ENCODE results near the gene CFAP61.
"Not testable (repeated sequence)": the region's sequence is repeated elsewhere in the genome, so short reads cannot be mapped to it uniquely, and the experiment has no call there.

The CFAP61 gene

DNA sequence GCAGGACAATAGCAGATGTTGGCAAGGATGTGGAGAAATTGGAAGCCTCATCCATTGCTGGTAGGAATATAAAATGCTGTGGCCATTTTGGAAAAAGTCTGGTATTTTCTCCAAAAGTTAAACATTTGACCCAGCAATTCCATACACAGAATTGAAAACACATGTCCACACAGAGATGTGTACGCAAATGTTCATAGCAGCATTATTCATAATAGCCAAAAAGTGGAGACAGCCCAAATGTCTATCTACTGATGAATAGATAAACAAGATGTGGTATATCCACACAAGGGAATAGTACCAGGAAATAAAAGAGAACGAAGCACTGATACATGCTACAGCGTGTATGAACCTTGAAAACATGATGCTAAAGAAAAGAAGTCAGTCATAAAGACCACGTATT is 40.5 kb downstream of the CFAP61 start:
- no peak for DNase-seq

DNA sequence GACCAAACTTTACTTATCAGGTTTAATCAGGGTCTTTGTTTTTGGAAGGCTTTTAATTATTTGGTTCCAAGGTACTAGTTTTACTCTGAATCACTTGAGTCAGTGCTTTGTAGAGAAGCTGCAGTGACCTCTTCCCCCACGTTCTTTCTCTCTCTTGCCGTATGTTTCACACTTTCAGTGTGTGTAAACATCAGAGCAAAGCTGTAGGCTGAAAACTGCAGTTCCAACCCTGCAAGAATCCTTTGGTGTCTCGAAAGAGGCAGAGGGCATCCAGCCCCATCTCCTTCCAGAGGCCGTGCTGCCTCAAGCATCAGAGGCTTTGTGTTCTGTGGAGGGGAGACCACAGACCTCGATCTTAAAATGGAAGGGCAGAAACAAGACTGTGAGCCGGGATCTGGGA is 42.1 kb downstream of the CFAP61 start:
- DNase-seq: no peak

DNA sequence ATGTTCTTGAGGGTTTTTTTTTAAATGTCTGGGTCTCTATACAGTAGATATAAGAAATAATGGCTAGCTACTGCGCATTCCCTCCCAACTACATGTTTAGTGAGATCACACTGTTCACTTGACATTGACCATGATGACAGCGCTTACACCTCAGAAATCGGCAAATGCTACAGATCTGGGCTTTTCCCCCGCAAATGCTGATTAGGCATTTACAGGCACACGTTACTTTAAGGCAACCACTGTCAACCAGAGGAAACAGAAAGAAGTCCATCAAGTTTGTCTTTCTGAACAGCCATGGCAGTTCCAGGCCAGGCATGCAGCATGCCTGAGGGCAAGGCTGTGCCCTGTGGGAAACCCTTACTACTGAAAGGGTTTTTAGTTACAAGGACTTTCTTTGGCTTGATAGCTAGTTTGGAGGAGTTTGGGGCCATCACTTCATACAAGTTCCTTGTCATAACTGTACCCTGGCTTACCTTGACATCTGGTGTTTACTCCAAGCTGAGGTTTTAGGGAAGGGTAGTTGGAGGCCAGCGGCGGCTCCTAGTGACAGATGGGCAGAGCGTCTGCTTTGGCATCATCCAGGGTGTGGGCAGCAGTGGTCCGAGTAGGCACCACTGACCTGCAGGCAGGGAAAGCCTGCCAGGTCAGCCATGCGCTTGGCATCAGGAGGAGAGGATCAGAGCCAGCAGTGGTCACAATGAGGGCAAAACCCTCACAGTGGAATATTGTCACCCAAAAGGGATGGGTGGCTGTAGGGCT is 43.0 kb downstream of the CFAP61 start:
- no peak for DNase-seq

DNA sequence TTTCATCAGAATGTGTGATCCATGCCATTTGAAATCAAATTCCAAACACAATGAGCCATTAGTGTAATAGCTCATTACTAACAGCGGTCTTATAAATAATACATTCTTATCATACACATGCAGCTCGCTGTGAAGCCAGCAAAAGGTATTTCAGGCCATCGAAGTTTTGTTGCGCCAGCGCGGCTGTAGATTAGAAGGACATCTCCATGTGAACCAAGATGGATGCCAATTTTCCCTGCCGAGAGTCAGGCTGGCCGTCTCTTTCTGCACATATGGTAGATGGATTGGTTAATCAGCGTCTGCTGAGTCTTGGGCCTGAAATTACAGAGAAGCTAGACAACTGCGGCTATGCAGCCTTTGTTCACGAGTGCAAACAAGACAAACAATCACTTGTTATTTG is 44.1 kb downstream of the CFAP61 start:
- no peak for DNase-seq

DNA sequence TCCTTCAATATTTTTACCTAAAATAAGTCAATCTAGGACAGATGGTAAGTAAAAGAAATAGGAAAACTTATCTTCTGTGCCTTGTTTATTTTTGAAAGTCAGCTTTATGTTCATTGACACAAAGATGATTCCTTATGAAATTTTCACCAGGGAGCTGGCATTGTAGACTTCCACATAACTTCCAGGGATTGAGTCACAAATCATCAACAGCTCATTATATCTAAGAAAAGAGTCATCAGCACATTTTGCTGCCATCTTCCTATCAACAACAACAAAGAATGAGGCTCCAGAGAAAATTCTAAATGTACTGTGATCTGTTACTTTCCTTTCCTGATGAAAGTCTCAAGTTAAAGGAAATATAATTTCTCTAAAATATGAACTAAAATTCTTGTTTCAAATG is 48.5 kb downstream of the CFAP61 start:
- no peak for DNase-seq

DNA sequence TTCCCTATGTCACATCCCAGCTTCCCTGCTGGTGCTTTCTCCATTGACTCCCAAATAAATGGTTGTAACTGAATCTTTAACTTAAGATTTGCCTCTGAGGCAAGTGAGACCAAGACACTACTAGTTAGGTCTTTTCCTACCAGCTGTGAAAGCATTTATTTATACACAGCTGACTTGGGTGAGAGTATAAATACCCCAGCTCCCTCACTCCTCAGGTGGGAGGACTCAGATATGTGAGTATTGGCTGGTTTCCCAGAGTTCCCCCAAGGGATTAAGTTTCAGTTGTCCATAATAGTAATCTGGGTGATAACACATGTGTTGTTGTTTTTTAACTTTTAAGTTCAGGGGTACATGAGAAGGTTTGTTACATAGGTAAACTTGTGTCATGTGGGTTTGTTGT is 49.8 kb downstream of the CFAP61 start:
- no peak for DNase-seq

DNA sequence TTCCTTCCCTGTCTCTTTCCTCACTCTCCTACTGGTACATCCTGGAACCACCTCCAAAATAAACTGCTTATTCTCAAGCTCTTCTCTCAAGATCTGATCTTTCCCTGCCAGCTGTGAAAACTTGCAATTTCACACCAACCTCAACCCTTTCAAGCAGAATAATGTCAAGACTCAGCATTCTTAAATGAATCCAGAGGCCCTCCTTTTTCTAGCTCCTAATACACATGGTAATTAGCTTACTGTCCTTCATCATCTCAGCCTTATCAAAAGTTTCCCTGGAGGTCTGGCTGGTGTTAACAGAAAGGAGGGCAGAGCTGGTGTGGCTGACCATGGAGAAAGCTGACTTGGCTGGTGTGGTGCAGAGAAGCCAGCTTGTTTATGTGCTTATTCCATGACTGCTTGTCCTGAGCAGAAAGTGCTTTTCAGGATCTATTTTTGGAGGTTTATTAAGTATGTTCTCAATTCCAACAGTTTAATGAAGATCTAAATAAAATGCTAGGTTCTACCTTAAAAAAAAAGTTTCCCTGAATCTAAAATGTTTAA is 50.5 kb downstream of the CFAP61 start:
- no peak for DNase-seq

DNA sequence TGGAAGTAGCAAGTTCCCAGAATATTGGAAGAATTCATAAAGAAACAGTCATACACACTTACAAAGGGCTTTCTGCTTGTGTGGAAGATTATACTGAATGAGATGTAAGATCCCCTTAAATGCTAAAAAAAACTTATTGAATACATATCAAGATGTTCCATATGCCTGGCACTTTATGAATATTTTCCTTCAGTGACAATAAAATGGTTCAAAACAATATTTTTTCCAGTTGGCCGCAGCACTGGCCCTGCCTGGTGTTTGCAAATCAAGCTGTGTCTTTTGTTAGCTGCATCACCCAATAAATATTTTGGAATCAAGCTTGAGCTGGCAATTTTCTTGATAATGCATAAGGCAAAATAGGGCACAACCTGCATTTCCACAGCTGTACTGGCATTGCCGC is 51.2 kb downstream of the CFAP61 start:
- no peak for DNase-seq

DNA sequence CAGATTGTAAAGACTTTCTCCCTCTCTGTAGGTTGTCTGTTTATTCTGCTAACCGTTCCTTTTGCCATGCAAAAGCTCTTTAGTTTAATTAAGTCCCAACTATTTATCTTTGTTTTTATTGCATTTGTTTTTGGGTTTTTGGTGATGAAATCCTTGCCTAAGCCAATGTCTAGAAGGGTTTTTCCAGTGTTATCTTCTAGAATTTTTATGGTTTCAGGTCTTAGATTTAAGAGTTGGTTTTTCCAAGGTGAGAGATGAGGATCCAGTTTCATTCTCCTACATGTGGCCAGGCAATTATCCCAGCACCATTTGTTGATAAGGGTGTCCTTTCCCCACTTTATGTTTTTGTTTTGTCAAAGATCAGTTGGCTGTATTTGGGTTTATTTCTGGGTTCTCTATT is 70.9 kb downstream of the CFAP61 start:
- not testable (repeated sequence) for DNase-seq

DNA sequence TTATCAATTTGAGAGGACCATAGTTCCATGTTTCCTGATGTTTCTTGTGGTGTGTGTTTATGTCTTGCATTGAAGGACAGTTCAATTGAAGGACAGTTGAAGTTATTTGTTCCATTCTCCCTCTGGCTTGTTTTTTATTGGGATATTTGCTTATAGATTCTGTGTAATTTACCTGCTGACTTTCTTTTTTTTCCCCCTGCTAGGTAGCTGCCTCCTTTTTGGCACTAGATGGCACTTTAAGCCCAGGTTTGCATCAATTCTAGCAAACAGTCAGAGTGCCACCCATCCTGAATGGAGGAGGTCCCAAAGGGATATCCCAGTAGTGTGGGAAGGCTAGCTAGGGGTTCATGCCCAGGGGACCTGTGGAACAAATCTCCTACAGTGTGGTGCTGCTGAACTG is 78.1 kb downstream of the CFAP61 start:
- no peak for DNase-seq

DNA sequence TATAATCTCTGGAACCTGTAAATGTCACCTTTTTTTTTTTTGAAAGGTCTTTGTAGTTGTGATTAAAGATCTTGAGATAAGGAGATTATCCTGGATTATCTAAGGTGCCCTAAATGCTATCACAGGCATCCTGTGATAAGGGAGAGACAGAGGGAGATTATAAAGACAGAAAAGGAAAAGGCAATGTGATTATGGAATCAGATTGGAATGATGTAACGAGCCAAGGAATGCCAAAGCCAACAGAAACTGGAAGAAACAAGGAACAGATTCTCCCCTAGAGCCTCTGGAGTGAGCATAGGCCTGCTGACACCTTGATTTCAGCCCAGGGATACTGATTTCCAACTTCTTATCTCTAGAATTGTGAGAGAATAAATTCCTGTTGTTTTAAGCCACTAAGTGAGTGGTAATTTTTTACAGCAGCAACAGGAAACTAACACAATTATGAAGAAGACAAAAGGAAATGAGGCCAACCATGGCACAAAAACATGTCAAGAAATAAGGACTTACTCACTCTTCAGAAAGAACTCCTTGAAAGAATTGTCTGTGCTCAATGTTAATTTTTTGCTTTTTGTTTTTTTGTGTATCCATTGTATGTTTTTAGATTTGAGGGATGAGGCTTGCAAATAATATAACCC is 82.7 kb downstream of the CFAP61 start:
- DNase-seq: no peak

DNA sequence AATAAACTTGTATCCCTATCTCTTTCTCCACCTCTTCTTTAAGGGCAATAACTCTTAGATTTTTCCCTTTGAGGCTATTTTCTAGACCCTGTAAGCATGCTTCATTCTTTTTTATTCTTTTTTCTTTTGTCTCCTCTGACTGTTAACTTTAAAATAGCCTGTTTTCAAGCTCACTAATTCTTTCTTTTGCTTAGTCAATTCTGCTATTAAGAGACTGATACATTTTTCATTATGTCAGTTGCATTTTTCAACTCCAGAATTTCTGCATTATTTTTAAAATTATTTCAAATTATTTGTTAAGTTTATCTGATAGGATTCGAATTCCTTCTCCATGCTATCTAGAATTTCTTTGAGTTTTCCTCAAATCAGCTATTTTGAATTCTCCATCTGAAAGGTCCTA is 84.0 kb downstream of the CFAP61 start:
- no peak for DNase-seq

DNA sequence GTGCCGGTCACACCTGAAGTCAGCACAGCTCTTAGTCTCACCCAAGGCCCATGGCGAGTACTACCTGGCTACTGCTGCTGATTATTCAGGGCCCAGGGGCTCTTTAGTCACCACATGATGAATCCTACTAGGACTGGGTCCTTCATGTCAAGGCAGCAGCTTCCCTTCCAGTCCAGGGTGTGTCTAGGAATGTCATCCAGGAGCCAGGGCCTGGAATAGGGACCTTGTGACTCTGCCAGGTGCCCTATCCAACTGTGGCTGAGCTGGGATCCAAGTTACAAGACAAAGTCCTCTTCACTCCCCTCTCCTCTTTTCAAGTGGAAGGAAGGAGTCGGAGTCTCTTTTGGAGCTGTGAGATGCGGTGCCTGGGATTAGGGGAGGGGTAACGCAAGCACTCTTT is 85.5 kb downstream of the CFAP61 start:
- no peak for DNase-seq

DNA sequence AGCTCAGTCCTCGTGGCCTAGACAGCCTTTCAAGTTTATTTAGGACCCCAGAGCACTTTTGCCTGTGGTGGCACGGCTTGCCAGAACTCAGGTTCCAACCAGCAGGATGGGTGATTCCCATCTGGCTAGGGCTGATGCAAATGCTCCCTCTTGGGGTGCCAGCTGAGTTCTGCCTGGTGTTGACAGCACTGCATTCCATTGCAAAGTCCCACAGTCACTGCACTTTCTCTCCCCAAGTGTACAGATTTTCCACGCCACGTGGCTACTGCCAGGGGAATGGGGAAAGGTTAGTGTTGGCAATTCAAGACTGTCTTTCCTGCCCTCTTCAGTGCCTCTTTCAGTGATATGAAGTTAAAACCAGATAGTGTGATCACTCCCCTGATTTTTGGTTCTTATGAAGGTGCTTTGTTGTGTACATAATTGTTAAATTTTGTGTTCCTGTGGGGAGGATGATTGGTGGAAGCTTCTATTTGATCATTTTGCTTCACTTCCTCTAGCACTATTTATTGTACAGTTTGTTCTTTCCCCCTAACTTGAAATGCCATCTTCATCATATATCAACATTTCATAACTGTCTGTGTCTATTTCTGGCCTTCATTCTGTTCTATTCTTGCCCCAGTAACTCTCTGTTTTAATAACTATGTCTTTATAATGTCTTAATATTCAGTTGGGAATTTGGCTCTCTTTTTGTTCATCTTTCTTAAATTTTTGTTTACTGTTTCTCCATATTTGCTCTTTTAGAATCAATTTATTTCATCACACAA is 86.2 kb downstream of the CFAP61 start:
- no peak for DNase-seq

DNA sequence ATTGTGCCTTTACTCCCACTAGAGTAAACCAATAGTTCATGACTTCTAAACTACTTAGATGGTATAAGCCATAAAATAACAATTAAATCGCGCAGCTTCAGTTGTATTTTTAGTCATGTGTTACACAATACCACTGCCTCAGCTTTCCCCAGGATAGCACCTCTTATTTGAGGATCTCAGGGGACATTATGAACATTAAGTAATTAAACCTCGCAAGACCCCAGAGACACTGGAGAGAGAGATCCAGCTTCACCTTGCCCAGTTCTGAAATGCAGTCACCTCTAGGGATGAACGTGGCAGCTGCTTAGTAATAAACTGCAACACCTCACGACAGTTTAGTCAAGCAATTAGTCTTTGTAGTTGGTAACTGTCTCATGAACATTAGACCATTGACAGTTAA is 87.1 kb downstream of the CFAP61 start:
- no peak for DNase-seq

DNA sequence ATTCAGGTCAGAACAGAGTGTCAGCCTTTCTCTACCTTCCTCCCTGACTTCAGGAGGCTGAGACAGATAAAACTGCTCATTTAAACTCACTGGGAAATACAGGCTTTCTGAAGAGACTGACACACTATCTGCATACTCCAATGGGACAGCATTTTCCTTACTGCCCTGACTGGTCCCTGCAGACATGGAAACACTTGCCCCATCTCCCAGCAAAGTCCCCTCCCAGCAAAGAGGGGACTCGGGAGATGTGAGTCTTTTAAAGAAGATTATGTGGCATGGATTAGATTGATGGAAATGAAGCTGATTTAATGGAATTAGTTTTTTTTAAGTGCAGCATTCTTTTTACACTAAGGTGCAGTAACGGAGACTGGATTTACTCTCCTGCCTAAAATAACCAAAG is 90.8 kb downstream of the CFAP61 start:
- no peak for DNase-seq

DNA sequence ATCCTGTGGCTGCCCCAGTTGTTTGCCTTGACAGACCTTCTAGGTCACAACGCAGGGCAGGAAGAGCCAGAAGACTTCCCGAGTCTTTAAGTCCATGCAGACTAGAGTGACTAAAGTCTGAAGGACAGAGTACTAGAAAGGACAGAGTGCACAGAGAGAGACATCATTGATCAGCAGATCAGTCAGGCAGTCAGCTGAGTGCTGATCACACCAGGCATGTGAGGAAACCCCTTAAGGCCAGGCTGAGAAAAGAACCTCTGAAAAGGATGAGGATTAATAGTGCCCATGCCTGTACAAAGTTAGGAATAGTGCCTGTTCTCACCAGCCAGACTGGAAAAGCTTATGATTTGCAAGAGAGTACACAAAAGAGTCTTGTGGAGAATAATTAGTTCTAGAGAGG is 91.3 kb downstream of the CFAP61 start:
- no peak for DNase-seq

DNA sequence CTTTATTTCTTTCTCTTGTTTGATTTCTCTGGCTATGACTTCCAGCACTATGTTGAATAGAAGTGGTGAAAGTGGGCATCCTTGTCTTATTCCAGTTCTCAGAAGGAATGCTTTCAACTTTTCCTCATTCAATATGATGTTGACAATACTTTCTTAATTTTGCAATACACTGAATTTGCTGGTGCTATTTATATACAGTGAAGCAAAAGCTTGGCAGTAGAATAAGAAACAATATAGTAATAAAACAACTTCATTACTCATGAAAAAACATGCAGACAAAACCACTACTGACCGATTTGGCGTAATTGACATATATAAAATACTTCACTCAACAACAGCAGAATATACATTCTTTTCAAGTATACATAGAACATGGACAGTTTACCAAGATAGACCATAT is 96.4 kb downstream of the CFAP61 start:
- no peak for DNase-seq

DNA sequence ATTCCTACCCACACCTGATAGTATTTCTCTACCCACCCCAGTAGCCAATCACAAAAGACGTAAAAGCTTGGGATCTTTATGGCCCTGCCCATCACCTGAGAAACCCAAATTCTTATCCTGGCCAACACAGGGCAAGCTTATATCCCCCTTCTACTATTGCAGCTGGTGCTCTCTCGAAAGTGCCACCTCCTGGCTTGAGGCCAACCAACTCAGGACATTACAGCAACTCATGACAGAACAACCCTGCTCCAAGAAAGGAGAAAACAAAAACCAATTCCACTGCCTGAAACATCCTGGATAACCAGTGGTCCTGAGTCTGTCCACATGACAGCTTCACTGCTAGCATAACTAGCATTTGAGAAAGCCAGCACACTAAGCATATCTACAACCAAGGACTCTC is 97.9 kb downstream of the CFAP61 start:
- DNase-seq: no peak

DNA sequence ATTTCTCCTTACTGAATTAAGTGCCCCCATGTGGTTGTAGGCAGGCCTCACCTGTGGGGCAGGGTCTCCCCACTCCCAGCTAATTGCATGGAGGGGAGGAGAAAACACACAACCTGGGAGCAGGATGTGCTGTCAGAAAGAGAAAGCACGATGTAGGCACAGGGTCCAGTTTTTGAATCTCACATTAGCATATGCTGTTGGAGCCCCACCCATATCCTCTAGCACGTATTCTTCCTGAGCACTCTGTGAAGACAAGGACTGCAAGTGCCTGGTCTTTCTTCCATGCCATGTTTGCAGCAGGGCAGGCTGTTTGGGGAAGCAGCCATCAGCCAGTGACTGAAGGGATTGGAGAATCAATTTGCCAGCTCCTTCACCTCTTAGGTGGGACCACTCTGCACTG is 108.2 kb downstream of the CFAP61 start:
- no peak for DNase-seq

DNA sequence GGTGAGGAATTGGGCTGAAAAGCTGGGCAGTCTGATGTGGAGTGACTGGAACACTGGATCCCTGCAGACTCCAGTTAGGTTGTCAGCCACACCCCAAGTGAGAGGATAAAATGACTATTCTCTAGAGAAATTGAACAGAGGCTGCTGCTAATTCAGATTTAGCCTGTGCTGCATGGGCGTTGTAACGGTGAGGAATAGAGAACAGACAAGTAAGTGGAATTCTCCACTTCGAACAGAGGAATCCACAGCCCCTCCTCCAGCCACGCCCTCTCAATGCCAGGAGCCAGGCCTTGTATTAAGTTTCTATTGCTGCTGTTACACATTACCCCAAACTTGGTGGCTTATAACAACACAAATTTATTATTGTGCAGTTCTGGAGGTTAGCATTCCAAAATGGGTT is 109.3 kb downstream of the CFAP61 start:
- DNase-seq: no peak

DNA sequence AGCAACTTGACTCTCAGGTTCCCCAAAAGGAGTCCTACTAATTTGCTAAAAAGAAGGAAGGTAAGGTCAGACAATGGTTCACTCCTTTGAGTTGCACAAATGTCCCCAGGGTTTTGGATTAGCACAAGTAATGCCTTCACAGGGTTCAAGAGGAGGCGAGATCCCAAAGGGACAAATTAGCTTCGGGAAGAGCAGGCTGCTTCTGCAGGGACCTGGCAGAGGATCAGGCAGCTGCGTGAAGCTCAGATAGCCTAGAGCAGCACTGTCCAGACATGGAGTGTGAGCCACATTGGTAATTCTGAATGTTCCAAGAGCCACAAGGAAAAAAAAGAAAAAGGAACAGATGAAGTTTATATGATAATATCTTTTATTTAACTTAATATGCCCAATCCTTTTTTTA is 115.4 kb downstream of the CFAP61 start:
- DNase-seq: peak; percentile 49

DNA sequence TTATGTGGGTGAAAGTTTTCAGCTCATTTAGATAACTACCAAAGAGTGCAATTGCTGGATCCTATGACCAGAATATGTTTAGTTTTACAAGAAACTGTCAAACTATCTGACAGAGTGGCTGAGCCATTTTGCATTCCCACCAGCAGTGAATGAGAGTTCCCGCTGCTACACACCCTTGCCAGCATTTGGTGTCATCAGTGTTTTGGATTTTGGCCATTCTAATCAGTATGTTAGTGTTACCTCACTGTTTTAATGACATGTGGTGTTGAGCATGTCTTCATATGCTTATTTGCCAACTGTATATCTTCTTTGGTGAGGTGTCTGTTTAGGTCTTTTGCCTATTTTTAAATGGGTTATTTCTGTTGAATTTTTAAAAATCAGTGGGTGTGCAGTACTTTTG is 120.9 kb downstream of the CFAP61 start:
- DNase-seq: no peak

Data from right hindlimb (tissue), 1 donor.